WTC11 (cell line): ENCODE results near the gene ERICH6. TPM values are rescaled to one million over a fixed set of nuclear protein-coding genes. Genes with fewer than 3 reads are reported as not detected.

ENCODE experiments used
- ATAC-seq: fragments of 200-7000 bp; cut with Tn5 transposase; 2 replicates; pipeline ENCODE4 v1.10.0; 2021; ENCODE audit warnings: mild to moderate bottlenecking, moderate library complexity
- CTCF ChIA-PET: fragments of 300-600 bp; sonication (Branson Sonifier 250); formaldehyde crosslinking; loops from one replicate; lab custom pipeline; 2021; ENCODE audit warnings: antibody characterized with exemption; lab: Charles Lee
- POLR2A ChIA-PET: fragments of 350-600 bp; sonication (Branson Sonifier 250); formaldehyde crosslinking; loops from one replicate; lab custom pipeline; 2021; ENCODE audit warnings: antibody characterized with exemption; lab: Charles Lee
- DNase-seq: peaks from one replicate; pipeline ENCODE4 v3.0.0; 2021; ENCODE audit warnings: low spot score
- H3K27ac Mint-ChIP-seq: 2 replicates; pipeline ENCODE4 v1.8.0; 2021; ENCODE audit warnings: mixed read lengths
- H3K27me3 Mint-ChIP-seq: 2 replicates; pipeline ENCODE4 v1.8.0; 2021; ENCODE audit warnings: low read depth, mild to moderate bottlenecking, moderate library complexity, mixed read lengths
- H3K36me3 Mint-ChIP-seq: 2 replicates; pipeline ENCODE4 v1.8.0; 2021; ENCODE audit warnings: mixed read lengths
- H3K4me1 Mint-ChIP-seq: 2 replicates; pipeline ENCODE4 v1.8.0; 2022; ENCODE audit warnings: mixed read lengths
- H3K4me3 Mint-ChIP-seq: 2 replicates; pipeline ENCODE4 v1.8.0; 2021; ENCODE audit warnings: mild to moderate bottlenecking, moderate library complexity, mixed read lengths
- H3K9me3 Mint-ChIP-seq: 2 replicates; pipeline ENCODE4 v1.8.0; 2021; ENCODE audit warnings: mixed read lengths
- CBFB ChIP-seq: sonication (generic); formaldehyde crosslinking; IDR thresholded peaks from 2 replicates; pipeline ENCODE4 v1.8.1; 2022; ENCODE audit warnings: mild to moderate bottlenecking, low read depth, missing genetic modification reagents
- E2F1 ChIP-seq: sonication (generic); formaldehyde crosslinking; IDR thresholded peaks from 2 replicates; pipeline ENCODE4 v1.8.0; 2022; ENCODE audit warnings: mild to moderate bottlenecking, missing genetic modification reagents
- E2F4 ChIP-seq: sonication (generic); formaldehyde crosslinking; IDR thresholded peaks from 2 replicates; pipeline ENCODE4 v1.8.1; 2022; ENCODE audit warnings: low read depth, mild to moderate bottlenecking, moderate library complexity, missing genetic modification reagents, borderline replicate concordance
- ESRRA ChIP-seq: sonication (generic); formaldehyde crosslinking; IDR thresholded peaks from 2 replicates; pipeline ENCODE4 v1.8.1; 2022; ENCODE audit warnings: mild to moderate bottlenecking, missing genetic modification reagents, borderline replicate concordance
- GRHL2 ChIP-seq: fragments of 250-450 bp; sonication (Bioruptor Pico); IDR thresholded peaks from 2 replicates; pipeline ENCODE4 v1.8.0; 2022; ENCODE audit warnings: mild to moderate bottlenecking, moderate library complexity; ENCODE audit not compliant: insufficient replicate concordance, severe bottlenecking
- HMGXB4 ChIP-seq: sonication (generic); formaldehyde crosslinking; IDR thresholded peaks from 2 replicates; pipeline ENCODE4 v1.8.1; 2023; ENCODE audit warnings: mild to moderate bottlenecking, moderate library complexity, missing genetic modification reagents
- PRDM15 ChIP-seq: sonication (generic); formaldehyde crosslinking; IDR thresholded peaks from 2 replicates; pipeline ENCODE4 v1.8.0; 2022; ENCODE audit warnings: missing genetic modification reagents
- SOX15 ChIP-seq: fragments of 250-450 bp; sonication (Bioruptor Pico); IDR thresholded peaks from 2 replicates; pipeline ENCODE4 v1.9.0; 2021; ENCODE audit warnings: mild to moderate bottlenecking
- STAT6 ChIP-seq: sonication (generic); formaldehyde crosslinking; conservative IDR thresholded peaks from 2 replicates; pipeline ENCODE4 v1.8.1; 2023; ENCODE audit warnings: mild to moderate bottlenecking, low read depth, missing genetic modification reagents, moderate library complexity
- TEAD4 ChIP-seq: sonication (generic); formaldehyde crosslinking; IDR thresholded peaks from 2 replicates; pipeline ENCODE4 v1.8.0; 2022; ENCODE audit warnings: mild to moderate bottlenecking, missing genetic modification reagents
- TP53 ChIP-seq: sonication (generic); formaldehyde crosslinking; IDR thresholded peaks from 2 replicates; pipeline ENCODE4 v1.8.1; 2023; ENCODE audit warnings: mild to moderate bottlenecking, missing genetic modification reagents
- ZNF138 ChIP-seq: sonication (generic); formaldehyde crosslinking; conservative IDR thresholded peaks from 2 replicates; pipeline ENCODE4 v1.8.1; 2022; ENCODE audit warnings: mild to moderate bottlenecking, moderate library complexity, missing genetic modification reagents
- ZNF232 ChIP-seq: sonication (generic); formaldehyde crosslinking; IDR thresholded peaks from 2 replicates; pipeline ENCODE4 v1.8.0; 2022; ENCODE audit warnings: mild to moderate bottlenecking, missing genetic modification reagents
- ZNF396 ChIP-seq: fragments of 250-450 bp; sonication (Bioruptor Pico); IDR thresholded peaks from 2 replicates; pipeline ENCODE4 v1.8.0; 2021; ENCODE audit warnings: mild to moderate bottlenecking, moderate library complexity, borderline replicate concordance
- ZNF416 ChIP-seq: fragments of 250-450 bp; sonication (Bioruptor Pico); IDR thresholded peaks from 2 replicates; pipeline ENCODE4 v1.9.0; 2021; ENCODE audit warnings: mild to moderate bottlenecking, inconsistent platforms
- ZNF423 ChIP-seq: fragments of 250-450 bp; sonication (Bioruptor Pico); IDR thresholded peaks from 2 replicates; pipeline ENCODE4 v2.1.2; 2022; ENCODE audit warnings: mild to moderate bottlenecking, moderate library complexity
- ZNF671 ChIP-seq: fragments of 250-450 bp; sonication (Bioruptor Pico); IDR thresholded peaks from 2 replicates; pipeline ENCODE4 v1.8.0; 2021; ENCODE audit warnings: mild to moderate bottlenecking
- total RNA-seq: library from RNA; stranded (reverse); gene quantifications from 3 replicates; pipeline ENCODE4 v1.2.3, GENCODE V29; 2021
- TF ChIP-seq, protein P1 (sequence below): sonication (generic); formaldehyde crosslinking; IDR thresholded peaks from 2 replicates; pipeline ENCODE4 v1.8.1; 2023; ENCODE audit warnings: mild to moderate bottlenecking, missing genetic modification reagents, borderline replicate concordance
- TF ChIP-seq, protein P2 (sequence below): sonication (generic); formaldehyde crosslinking; IDR thresholded peaks from 2 replicates; pipeline ENCODE4 v1.8.1; 2022; ENCODE audit warnings: mild to moderate bottlenecking, moderate library complexity, missing genetic modification reagents
- TF ChIP-seq, protein P3 (sequence below): sonication (generic); formaldehyde crosslinking; IDR thresholded peaks from 2 replicates; pipeline ENCODE4 v1.8.0; 2023; ENCODE audit warnings: mild to moderate bottlenecking, missing genetic modification reagents

Gene ERICH6
- total RNA-seq, 1 experiment from 2014 or later = 0.26 TPM

GRCh38 chr3:150639262-150639661 is 64.5 kb downstream of the ERICH6 start:
- H3K27ac Mint-ChIP-seq = no peak overlapping the region; the same call in 1 of the 2 replicates
- H3K4me3 Mint-ChIP-seq = no peak overlapping the region
- no peaks in the 10 kb centered on the region for H3K36me3 Mint-ChIP-seq
- H3K9me3 Mint-ChIP-seq = no peaks in the 10 kb centered on the region
- ATAC-seq (no peak), DNase-seq (no peak)
- TF ChIP-seq GRHL2 (no peak), ZNF423 (no peak), CBFB (CRISPR knock-in tag) (no peak), ZNF232 (CRISPR knock-in tag) (no peak), TEAD4 (CRISPR knock-in tag) (no peak), ZNF416 (no peak), ZNF671 (CRISPR knock-in tag) (no peak), SOX15 (CRISPR knock-in tag) (no peak), PRDM15 (CRISPR knock-in tag) (no peak), ZNF396 (no peak), ZNF138 (CRISPR knock-in tag) (no peak), HMGXB4 (CRISPR knock-in tag) (no peak), E2F4 (CRISPR knock-in tag) (no peak), ESRRA (no peak), E2F1 (CRISPR knock-in tag) (no peak), TP53 (CRISPR knock-in tag) (no peak), STAT6 (no peak)
- TF ChIP-seq, protein P1, sequence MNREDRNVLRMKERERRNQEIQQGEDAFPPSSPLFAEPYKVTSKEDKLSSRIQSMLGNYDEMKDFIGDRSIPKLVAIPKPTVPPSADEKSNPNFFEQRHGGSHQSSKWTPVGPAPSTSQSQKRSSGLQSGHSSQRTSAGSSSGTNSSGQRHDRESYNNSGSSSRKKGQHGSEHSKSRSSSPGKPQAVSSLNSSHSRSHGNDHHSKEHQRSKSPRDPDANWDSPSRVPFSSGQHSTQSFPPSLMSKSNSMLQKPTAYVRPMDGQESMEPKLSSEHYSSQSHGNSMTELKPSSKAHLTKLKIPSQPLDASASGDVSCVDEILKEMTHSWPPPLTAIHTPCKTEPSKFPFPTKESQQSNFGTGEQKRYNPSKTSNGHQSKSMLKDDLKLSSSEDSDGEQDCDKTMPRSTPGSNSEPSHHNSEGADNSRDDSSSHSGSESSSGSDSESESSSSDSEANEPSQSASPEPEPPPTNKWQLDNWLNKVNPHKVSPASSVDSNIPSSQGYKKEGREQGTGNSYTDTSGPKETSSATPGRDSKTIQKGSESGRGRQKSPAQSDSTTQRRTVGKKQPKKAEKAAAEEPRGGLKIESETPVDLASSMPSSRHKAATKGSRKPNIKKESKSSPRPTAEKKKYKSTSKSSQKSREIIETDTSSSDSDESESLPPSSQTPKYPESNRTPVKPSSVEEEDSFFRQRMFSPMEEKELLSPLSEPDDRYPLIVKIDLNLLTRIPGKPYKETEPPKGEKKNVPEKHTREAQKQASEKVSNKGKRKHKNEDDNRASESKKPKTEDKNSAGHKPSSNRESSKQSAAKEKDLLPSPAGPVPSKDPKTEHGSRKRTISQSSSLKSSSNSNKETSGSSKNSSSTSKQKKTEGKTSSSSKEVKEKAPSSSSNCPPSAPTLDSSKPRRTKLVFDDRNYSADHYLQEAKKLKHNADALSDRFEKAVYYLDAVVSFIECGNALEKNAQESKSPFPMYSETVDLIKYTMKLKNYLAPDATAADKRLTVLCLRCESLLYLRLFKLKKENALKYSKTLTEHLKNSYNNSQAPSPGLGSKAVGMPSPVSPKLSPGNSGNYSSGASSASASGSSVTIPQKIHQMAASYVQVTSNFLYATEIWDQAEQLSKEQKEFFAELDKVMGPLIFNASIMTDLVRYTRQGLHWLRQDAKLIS (CRISPR knock-in tag) = no peak
- TF ChIP-seq, protein P2, sequence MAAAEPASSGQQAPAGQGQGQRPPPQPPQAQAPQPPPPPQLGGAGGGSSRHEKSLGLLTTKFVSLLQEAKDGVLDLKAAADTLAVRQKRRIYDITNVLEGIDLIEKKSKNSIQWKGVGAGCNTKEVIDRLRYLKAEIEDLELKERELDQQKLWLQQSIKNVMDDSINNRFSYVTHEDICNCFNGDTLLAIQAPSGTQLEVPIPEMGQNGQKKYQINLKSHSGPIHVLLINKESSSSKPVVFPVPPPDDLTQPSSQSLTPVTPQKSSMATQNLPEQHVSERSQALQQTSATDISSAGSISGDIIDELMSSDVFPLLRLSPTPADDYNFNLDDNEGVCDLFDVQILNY (CRISPR knock-in tag) = no peak
- TF ChIP-seq, protein P3, sequence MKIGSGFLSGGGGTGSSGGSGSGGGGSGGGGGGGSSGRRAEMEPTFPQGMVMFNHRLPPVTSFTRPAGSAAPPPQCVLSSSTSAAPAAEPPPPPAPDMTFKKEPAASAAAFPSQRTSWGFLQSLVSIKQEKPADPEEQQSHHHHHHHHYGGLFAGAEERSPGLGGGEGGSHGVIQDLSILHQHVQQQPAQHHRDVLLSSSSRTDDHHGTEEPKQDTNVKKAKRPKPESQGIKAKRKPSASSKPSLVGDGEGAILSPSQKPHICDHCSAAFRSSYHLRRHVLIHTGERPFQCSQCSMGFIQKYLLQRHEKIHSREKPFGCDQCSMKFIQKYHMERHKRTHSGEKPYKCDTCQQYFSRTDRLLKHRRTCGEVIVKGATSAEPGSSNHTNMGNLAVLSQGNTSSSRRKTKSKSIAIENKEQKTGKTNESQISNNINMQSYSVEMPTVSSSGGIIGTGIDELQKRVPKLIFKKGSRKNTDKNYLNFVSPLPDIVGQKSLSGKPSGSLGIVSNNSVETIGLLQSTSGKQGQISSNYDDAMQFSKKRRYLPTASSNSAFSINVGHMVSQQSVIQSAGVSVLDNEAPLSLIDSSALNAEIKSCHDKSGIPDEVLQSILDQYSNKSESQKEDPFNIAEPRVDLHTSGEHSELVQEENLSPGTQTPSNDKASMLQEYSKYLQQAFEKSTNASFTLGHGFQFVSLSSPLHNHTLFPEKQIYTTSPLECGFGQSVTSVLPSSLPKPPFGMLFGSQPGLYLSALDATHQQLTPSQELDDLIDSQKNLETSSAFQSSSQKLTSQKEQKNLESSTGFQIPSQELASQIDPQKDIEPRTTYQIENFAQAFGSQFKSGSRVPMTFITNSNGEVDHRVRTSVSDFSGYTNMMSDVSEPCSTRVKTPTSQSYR (CRISPR knock-in tag) = no peak
- H3K27me3 Mint-ChIP-seq = no peaks in the 10 kb centered on the region
- CTCF ChIA-PET = no interaction called here
- H3K4me1 Mint-ChIP-seq = peaks cover 14% of the 10 kb centered on the region
- POLR2A ChIA-PET = no interaction called here
